GM18951 (cell line): ENCODE measurements around the gene CREM.

Experiments
- POLR2A ChIP-seq: IDR thresholded peaks from 4 replicates; pipeline ENCODE4 v1.6.1; 2011; ENCODE audit warnings: mild to moderate bottlenecking; ENCODE audit not compliant: insufficient read length, insufficient read depth; ENCODE audit errors: extremely low read depth
- in situ Hi-C: fragments of 300-500 bp; cut with MboI; formaldehyde crosslinking; loops from one replicate; pipeline ENCODE4 v1.12.0; 2022; ENCODE audit warnings: low sequenced_read_pairs, mixed read lengths, inconsistent platforms; ENCODE audit not compliant: unreplicated experiment

The CREM gene

GRCh38 chr10:35257057-35257983 lies 130.7 kb downstream of the CREM start:
- TF ChIP-seq POLR2A: no peak
- in situ Hi-C loops: no loop called here

- TF ChIP-seq POLR2A: no peak
- in situ Hi-C loops: no loop called here
Measured at GRCh38 chr10:35259769-35260397, 133.2 kb downstream of the CREM start.

DNA sequence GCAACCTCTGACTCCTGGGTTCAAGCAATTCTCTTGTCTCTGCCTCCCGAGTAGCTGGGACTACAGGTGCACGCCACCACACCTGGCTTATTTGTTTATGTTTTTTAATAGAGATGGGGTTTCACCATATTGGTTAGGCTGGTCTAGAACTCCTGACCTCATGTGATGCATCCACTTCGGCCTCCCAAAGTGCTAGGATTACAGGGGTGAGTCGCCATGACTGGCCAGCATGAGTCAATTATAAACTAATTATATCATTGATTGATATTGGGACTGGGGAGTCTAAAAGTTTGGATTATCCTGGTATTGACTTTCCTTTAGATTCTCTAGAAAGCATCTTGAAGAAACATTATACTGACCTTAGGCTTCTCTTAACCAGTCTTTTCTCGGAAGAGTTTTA lies 135.8 kb downstream of the CREM start:
- in situ Hi-C loops: no loop called here
- no peak for TF ChIP-seq POLR2A
